Astrocyte of the spinal cord (primary cell): Measurements from ENCODE around the gene PTPN6.
"Not testable (repeated sequence)": the region's sequence is repeated elsewhere in the genome, so short reads cannot be mapped to it uniquely, and the experiment has no call there.

ENCODE experiments used
- DNase-seq: peaks from one replicate; pipeline ENCODE4 v3.0.0; 2011; ENCODE audit warnings: low read depth, low spot score
- H3K4me3 ChIP-seq: 2 replicates; pipeline ENCODE4 v1.5.1; 2011; ENCODE audit warnings: low read depth, mild to moderate bottlenecking, low read length, moderate library complexity
- CTCF ChIP-seq: IDR thresholded peaks from 2 replicates; pipeline ENCODE4 v1.5.1; 2012; ENCODE audit warnings: low read depth, mild to moderate bottlenecking, low read length, inconsistent platforms
- in situ Hi-C: cut with HindIII; loops from 2 replicates; pipeline ENCODE4 v1.10.0; 2017; ENCODE audit warnings: low sequenced_read_pairs

The PTPN6 gene

GRCh38 chr12:6950811-6951540 is at the start of gene PTPN6:
PTPN6 (plus strand) TSS chr12:6951356; CDS start chr12:6951513, 157 bp downstream.
- no peak for DNase-seq
- no peak within 1 kb of the TSS for H3K4me3 ChIP-seq
- in situ Hi-C loops, result no loop called here
- TF ChIP-seq CTCF, result no peak

- no peak overlapping the region for H3K4me3 ChIP-seq
- no peak for TF ChIP-seq CTCF
- no peak for DNase-seq
- in situ Hi-C loops, result no loop called here
These were observed 48.7 kb upstream of the PTPN6 start for GRCh38 chr12:6902448-6902847.

GRCh38 chr12:6903722-6904121 is 47.4 kb upstream of the PTPN6 start:
- in situ Hi-C loops, result no loop called here

GRCh38 chr12:6904280-6905276 is 46.6 kb upstream of the PTPN6 start, which contains the start of gene LRRC23:
LRRC23 (plus strand) TSS chr12:6904822; CDS start chr12:6905634, 812 bp downstream.
- in situ Hi-C loops, result no loop called here
- TF ChIP-seq CTCF, result no peak
- H3K4me3 ChIP-seq, result peak within 1 kb of the TSS; percentile 85
- peak; percentile 95 for DNase-seq

More at GRCh38 chr12:6903722-6904121, 47.4 kb upstream of the PTPN6 start:
- no peak for TF ChIP-seq CTCF
- DNase-seq, result no peak
- no peak overlapping the region for H3K4me3 ChIP-seq

- in situ Hi-C loops, result no loop called here
- no peak for TF ChIP-seq CTCF
- DNase-seq, result no peak
- H3K4me3 ChIP-seq, result peak overlapping the region; percentile 85
These were observed 45.6 kb upstream of the PTPN6 start for GRCh38 chr12:6905414-6906040.

GRCh38 chr12:6908141-6908540 is 43.0 kb upstream of the PTPN6 start:
- in situ Hi-C loops, H3K4me3 ChIP-seq, DNase-seq: not testable (repeated sequence)
